GM21737 (cell line): ENCODE measurements around the gene KIAA1191.

Experiments
- ATAC-seq: cut with Tn5 transposase; IDR thresholded peaks from one replicate; pipeline ENCODE4 v1.9.1; 2021; ENCODE audit warnings: mild to moderate bottlenecking, moderate library complexity; ENCODE audit not compliant: unreplicated experiment

Gene KIAA1191

DNA sequence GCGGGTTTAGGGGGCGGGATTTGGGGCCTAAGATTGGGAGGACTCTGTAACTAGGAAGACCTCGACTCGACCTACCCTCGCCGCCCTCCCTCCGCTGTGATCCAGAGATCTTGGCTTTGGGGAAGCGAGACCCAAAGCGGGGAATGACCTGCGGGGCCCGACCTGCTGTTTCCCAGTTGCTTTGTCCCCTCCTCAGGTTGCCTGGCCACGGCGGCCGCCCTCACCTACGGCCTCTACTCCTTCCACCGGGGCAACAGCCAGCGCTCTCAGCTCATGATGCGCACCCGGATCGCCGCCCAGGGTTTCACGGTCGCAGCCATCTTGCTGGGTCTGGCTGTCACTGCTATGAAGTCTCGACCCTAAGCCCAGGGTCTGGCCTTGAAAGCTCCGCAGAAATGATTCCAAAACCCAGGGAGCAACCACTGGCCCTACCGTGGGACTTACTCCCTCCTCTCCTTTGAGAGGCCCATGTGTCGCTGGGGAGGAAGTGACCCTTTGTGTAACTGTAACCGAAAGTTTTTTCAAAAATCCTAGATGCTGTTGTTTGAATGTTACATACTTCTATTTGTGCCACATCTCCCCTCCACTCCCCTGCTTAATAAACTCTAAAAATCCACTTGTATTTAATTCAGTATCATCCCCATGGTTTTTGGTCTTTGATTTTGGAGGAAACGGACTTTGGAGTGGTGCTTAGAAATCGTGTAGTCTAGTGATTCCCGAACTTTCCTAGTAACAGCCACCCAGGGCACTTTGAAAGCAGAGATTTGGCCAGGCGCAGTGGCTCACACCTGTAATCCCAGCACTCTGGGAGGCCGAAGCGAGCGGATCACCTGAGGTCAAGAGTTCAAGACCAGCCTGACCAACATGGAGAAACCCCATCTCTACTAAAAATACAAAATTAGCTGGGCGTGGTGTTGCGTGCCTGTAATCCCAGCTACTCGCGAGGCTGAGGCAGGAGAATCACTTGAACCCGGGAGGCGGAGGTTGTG is 27.9 kb upstream of the KIAA1191 start:
- no peak for ATAC-seq

- peak; percentile 77 for ATAC-seq
These were observed 27.0 kb upstream of the KIAA1191 start, which contains the start of the genes HIGD2A and NOP16 for GRCh38 chr5:176388444-176389134. Gene HIGD2A, plus strand, starts transcription at chr5:176388751. Its CDS starts 69 bp downstream, at chr5:176388820. Gene NOP16, minus strand, starts transcription at chr5:176388598. Its CDS starts 59 bp downstream, at chr5:176388539.

- peak; percentile 1 for ATAC-seq
These were observed 26.5 kb upstream of the KIAA1191 start for GRCh38 chr5:176388003-176388443.

DNA sequence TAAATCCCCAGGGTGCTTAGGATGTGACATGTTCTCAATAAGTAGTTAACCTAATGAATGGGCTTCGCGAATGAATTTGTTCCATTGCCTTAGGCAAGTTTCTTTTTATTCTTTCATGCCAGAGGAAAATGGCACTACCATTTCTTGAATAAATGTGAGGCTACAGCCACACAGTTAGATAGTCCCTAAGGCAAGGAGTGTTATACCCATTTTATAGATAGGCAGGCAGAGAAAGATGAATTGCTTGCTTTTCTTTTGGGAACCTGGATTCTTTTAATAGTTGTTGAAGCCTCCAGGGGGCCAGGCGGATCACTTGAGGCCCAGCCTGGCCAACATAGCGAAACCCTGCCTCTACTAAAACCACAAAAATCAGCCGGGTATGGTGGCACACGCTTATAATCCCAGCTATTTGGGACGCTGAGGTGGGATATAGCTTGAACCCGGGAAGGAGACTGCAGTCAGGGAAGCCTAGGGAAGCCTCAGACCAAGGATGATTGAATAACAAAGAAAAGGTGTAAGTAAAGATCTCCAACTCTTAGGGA is 25.9 kb upstream of the KIAA1191 start:
- no peak for ATAC-seq

DNA sequence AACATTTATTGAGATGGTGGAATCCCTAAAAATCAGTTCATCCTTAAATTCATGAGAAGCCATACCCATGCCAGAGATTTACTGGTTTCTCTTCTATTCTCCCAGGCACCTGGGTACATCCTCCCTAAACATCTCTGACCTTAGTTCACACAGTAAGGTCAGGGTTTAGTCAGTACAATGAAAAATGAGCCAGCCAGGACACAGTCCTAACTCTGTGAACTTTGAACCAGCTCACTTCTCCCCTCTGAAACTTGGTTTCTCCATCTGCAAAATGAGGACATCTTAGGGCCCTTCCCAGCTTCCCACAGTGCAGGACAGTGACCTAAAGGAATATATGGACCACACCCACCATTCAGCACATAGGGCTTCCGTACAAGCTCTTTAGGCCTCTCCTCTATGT is 24.9 kb upstream of the KIAA1191 start:
- ATAC-seq, result no peak

- ATAC-seq, result no peak
These were observed 23.4 kb upstream of the KIAA1191 start for GRCh38 chr5:176384991-176385390.

GRCh38 chr5:176384366-176384930 is 22.9 kb upstream of the KIAA1191 start:
- no peak for ATAC-seq

- ATAC-seq, result no peak
These were observed 22.4 kb upstream of the KIAA1191 start for GRCh38 chr5:176383961-176384360.

- ATAC-seq, result no peak
These were observed 21.8 kb upstream of the KIAA1191 start for GRCh38 chr5:176383248-176383905.

GRCh38 chr5:176382721-176383120 is 21.2 kb upstream of the KIAA1191 start:
- ATAC-seq, result no peak

DNA sequence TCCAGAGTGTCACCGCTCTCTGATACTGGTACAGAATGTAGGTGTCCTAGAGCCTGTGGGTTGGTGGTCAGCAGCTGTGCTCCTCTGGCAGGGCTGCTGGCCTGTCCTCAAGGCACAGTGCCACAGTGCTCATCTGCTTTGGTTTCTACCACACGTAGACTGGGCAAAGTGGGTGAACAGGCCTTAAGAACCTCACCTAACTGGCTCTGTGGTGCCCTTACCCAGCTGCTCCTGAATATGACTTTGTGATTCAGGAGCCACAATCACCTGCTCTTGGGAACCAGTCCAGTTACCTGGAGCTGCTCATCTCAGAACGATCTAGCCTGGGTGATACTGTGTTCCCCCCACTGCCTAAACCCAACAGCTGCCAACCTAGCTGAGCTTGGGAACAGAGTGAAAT is 20.4 kb upstream of the KIAA1191 start:
- ATAC-seq, result no peak

- ATAC-seq, result no peak
These were observed 19.9 kb upstream of the KIAA1191 start for GRCh38 chr5:176381423-176381822.

DNA sequence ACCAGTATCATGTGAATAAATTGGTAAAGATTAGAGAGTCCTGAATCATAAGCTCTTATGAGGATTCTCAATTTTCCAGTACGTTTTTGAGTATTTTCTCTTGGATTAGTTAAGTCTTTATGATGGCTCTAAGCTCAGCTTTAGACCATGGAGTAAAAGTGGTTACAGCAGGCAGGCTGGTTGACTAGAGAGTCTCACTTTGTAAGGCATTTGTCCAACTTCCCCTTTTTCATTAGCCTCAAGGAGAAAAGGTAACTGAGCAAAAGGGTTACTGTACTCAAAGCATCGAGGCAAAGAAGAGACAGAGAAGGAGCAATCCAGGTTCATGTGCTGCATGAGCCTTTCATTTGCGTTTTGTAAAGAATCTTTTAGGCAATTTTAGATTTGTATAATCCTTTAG is 18.3 kb upstream of the KIAA1191 start:
- no peak for ATAC-seq

DNA sequence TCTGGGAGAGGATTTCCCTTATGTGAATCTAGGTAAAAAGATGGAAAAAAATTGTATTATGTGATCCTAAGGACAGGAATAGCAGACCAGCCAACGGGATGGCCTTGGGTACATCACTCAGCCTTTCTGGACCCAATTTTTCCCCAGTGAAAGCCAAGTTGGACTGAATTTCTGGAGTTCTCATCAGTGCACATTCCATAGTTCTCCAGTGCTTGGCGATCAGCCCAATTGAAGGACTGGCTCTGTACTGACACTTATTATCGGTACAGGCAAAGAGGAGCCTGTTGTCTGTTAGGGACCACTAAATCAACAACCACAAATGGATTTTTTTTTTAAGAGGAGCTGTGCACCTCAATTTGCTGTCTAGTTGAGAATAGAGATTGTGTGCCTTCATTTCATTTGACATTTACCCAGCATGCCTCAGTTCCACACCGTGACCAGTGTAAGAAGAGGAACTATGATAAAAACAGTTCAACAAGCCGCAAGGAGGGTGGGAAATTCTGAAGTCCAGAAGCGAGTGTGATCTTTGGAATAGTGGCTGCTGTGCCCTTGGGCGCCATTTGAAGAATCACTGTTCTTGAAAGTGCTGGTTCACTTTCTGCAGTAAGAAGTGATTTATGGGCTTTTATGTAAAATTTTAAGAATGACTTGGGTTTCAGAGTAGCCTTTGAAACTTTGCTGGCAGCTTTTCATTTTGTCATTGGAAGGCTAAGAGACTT is 11.7 kb upstream of the KIAA1191 start:
- no peak for ATAC-seq

DNA sequence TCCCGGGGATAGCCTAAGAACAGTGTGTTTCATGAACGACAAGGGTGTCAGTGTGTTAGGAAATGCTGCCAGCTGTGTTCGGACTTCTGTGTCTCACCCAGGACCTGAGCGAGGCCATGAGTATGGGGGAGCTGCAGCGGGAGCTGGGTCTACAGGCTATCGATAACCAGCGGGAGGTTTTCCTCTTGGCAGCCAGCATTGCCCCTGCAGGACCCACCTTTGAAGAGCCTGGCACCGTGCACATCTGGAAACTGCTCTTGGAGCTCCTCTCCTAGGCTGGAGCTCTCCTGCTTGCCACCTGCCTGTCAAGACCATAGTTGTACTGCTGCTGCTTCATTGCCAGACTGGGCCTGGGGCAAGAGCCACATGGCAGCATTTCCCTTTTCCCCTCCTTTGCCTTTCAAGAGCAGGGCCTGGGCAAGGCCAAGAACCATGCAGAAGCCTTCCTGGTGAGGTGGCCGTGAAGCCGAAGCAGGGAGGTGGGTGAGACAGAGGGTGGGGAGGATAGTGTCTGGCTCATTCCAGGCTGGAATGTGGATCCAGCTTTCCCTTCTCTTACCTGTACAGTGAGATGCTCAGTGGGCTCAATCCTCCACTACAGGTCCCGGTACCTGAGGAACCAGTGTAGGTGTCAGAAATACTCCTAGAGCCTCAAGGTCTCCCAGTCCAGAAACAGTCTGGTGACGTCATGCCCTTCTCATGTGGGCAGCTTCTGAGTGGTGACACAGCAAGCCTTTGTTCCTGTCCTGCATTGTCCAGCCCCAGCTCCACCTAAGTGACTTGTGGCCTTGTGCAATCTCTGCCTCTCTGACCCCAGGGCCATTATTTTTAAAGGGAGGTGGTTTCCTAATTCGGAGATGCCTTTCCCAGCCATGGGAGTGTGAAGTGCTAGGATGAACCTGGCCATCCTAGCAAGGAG is 10.3 kb upstream of the KIAA1191 start:
- no peak for ATAC-seq

- ATAC-seq, result no peak
These were observed 8.6 kb upstream of the KIAA1191 start for GRCh38 chr5:176369934-176370711.

DNA sequence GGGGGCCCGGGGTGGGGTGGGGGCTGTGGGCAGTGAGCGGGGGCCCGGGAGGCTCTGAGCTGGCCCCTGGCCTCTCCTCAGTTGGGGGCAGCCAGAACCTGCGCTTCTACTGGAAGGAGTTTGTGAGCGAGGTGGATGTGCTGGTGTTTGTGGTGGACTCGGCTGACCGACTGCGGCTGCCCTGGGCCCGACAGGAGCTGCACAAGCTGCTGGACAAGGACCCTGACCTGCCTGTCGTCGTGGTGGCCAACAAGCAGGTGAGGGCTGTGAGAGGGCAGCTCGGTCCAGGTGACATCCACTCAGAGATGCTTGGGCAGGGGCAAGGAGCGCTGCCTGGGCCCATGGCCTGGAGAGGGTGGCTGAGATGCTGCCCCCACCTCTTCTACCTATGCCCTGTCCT is 7.2 kb upstream of the KIAA1191 start:
- ATAC-seq, result no peak

- no peak for ATAC-seq
These were observed 4.8 kb upstream of the KIAA1191 start for GRCh38 chr5:176366232-176366894.
